AG09309 (cell line): ENCODE data around the gene SAYSD1.

Source experiments
- DNase-seq: peaks from one replicate; pipeline ENCODE4 v3.0.0-alpha.2; 2010; ENCODE audit warnings: low read depth
- H3K4me3 ChIP-seq: 2 replicates; pipeline ENCODE4 v1.5.1; 2011; ENCODE audit warnings: mild to moderate bottlenecking, low read depth, low read length, moderate library complexity; ENCODE audit not compliant: control insufficient read depth
- CTCF ChIP-seq: IDR thresholded peaks from 2 replicates; pipeline ENCODE4 v1.5.1; 2011; ENCODE audit warnings: mild to moderate bottlenecking, low read depth, low read length, inconsistent platforms; ENCODE audit not compliant: insufficient read depth, control insufficient read depth; ENCODE audit errors: missing control alignments

Gene SAYSD1

GRCh38 chr6:39114704-39115599 is at the start of gene SAYSD1:
Gene SAYSD1 (minus strand): TSS chr6:39115186. CDS start chr6:39115089, 97 bp downstream.
- TF ChIP-seq CTCF: no peak
- DNase-seq: peak; percentile 44
- H3K4me3 ChIP-seq: peak within 1 kb of the TSS; percentile 77

GRCh38 chr6:39157511-39157910 is 42.5 kb upstream of the SAYSD1 start:
- no peak for DNase-seq
- H3K4me3 ChIP-seq: no peak overlapping the region
- no peak for TF ChIP-seq CTCF

GRCh38 chr6:39156801-39157200 is 41.8 kb upstream of the SAYSD1 start:
- TF ChIP-seq CTCF: no peak
- H3K4me3 ChIP-seq: no peak overlapping the region
- no peak for DNase-seq

- DNase-seq: no peak
- no peak for TF ChIP-seq CTCF
Observed at GRCh38 chr6:39154705-39155104, 39.7 kb upstream of the SAYSD1 start.

GRCh38 chr6:39153766-39154397 is 38.9 kb upstream of the SAYSD1 start:
- no peak for DNase-seq
- H3K4me3 ChIP-seq: no peak overlapping the region
- TF ChIP-seq CTCF: no peak

More at GRCh38 chr6:39154705-39155104, 39.7 kb upstream of the SAYSD1 start:
- H3K4me3 ChIP-seq: no peak overlapping the region

GRCh38 chr6:39152262-39152661 is 37.3 kb upstream of the SAYSD1 start:
- no peak for DNase-seq
- no peak for TF ChIP-seq CTCF

More at GRCh38 chr6:39152262-39152661, 37.3 kb upstream of the SAYSD1 start:
- H3K4me3 ChIP-seq: no peak overlapping the region
